GM12875 (cell line): ENCODE results near the gene DGKQ.

Source experiments
- H3K4me3 ChIP-seq: one replicate; pipeline ENCODE4 v1.5.1; 2011; ENCODE audit warnings: low read depth, low read length, control low read depth
- TF ChIP-seq, protein P1 (sequence below): IDR thresholded peaks from 2 replicates; pipeline ENCODE4 v1.5.1; 2011; ENCODE audit warnings: low read depth, mild to moderate bottlenecking, control low read depth, inconsistent platforms, low read length, moderate library complexity, borderline replicate concordance; ENCODE audit not compliant: insufficient read depth

Gene DGKQ

GRCh38 chr4:987624-988513, 14.5 kb upstream of the DGKQ start:
- no peak overlapping the region for H3K4me3 ChIP-seq
- TF ChIP-seq, protein P1, sequence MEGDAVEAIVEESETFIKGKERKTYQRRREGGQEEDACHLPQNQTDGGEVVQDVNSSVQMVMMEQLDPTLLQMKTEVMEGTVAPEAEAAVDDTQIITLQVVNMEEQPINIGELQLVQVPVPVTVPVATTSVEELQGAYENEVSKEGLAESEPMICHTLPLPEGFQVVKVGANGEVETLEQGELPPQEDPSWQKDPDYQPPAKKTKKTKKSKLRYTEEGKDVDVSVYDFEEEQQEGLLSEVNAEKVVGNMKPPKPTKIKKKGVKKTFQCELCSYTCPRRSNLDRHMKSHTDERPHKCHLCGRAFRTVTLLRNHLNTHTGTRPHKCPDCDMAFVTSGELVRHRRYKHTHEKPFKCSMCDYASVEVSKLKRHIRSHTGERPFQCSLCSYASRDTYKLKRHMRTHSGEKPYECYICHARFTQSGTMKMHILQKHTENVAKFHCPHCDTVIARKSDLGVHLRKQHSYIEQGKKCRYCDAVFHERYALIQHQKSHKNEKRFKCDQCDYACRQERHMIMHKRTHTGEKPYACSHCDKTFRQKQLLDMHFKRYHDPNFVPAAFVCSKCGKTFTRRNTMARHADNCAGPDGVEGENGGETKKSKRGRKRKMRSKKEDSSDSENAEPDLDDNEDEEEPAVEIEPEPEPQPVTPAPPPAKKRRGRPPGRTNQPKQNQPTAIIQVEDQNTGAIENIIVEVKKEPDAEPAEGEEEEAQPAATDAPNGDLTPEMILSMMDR: no peak

DNA sequence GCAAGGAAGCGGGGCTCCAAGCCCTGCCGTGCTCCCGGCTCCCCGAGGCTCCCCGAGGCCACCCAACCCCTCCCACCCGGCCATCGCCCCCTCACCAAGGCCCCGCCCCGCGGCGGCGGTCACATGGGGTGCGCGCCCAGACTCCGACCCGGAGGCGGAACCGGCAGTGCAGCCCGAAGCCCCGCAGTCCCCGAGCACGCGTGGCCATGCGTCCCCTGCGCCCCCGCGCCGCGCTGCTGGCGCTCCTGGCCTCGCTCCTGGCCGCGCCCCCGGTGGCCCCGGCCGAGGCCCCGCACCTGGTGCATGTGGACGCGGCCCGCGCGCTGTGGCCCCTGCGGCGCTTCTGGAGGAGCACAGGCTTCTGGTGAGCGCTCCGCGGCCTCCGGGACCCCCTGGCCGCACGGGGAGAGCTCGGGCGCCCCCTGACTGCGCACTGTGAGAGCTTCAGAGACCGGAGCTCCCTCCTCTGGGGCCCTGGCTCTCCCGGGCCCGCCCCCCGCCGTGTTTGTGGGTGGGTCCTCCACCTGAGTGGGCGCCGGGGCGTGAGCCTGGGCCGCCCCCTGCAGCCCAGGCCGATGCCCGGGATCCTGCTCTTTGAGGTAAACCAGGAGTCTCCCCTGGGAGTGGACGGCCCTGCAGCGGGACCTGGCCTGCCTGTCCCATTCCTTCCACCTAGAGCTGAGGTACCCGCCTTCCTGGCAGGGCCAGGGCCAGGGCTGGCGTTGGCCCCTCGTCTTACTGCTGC, 13.7 kb upstream of the DGKQ start, which contains the start of gene IDUA:
IDUA (plus strand) TSS at position 166 of the 745 bp plus-strand sequence; CDS start at position 207, 41 bp downstream.
- H3K4me3 ChIP-seq: peak within 1 kb of the TSS; percentile 31
- TF ChIP-seq, protein P1: peak; percentile 55

GRCh38 chr4:986428-986878, 13.1 kb upstream of the DGKQ start:
- TF ChIP-seq, protein P1: no peak
- no peak overlapping the region for H3K4me3 ChIP-seq

DNA sequence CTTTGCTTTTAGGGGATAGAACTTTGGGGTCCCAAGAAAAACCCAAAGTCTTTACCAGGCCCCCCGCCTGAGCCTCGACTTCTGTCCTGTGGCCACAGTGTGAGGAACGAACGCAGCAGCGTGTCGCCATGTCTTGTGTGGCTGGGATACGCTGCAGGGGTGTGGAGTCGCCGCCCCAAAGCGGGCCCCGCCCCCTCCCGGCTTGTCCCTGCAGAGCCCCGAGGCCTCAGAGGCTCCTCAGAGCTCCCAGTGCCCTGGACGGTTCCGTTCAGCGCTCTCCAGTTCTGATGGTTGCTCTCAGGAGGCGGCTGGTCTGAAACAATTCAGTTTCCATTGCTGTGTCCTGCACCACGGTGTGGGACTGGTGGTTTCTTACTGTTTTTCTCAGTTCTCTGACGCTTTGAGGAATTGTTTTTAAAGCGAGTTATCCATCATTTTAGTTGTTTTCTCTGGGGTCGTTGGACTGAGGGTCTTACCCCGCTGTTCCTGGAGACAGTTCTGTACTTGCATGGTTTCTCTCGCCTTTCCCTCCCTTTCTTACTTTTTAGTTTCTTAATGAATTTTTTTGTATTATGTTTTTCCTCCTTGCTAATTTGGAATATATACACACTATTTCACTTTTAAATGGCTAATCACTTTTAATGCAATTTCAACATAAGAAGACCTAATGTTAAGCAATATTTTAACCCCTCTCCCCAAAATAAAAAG, 11.9 kb upstream of the DGKQ start:
- TF ChIP-seq, protein P1: no peak
- H3K4me3 ChIP-seq: no peak overlapping the region

DNA sequence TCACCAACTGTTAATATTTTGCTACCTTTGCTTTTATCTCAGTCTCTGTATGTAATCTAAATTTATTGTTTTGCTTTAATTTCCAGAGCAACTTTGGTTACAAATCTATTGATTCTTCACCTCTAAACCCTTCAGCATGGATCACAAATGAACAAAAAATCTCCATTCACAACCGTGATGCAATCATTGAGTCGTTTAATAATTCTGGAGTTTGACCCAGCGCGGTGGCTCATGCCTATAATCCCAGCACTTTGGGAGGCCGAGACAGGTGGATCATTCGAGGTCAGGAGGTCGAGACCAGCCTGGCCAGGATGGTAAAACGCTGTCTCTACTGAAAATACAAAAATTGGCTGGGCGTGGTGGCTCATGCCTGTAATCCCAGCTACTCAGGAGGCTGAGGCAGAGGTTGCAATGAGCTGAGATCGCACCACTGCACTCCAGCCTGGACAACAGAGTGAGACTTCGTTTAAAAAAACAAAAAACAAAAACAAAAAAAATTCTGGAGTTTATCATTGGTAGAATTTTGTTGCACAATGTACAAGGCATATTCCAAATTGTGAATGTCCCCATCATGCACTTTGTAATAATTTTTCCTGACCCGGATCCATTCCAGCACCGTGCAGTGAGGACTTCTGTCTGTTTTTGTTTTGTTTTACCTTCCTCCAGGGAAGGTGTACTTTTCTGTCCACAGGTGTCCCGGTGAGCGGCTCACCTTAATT, 11.1 kb upstream of the DGKQ start:
- TF ChIP-seq, protein P1: no peak
- H3K4me3 ChIP-seq: no peak overlapping the region

- no peak overlapping the region for H3K4me3 ChIP-seq
- TF ChIP-seq, protein P1: no peak
Measured at GRCh38 chr4:982814-983213, 9.4 kb upstream of the DGKQ start.
